H9 (cell line): ENCODE data around the gene RAB3IL1. TPM values are rescaled to one million over a fixed set of nuclear protein-coding genes. Genes with fewer than 3 reads are reported as not detected.

Experiments used
- DNase-seq: peaks from one replicate; pipeline ENCODE4 v3.0.0-alpha.2; 2017
- H2AFZ ChIP-seq: one replicate; pipeline ENCODE4 v1.6.1; 2013; ENCODE audit warnings: mild to moderate bottlenecking, low read length, control low read depth, moderate library complexity
- H2AK5ac ChIP-seq: 2 replicates; pipeline ENCODE4 v1.6.1; 2013; ENCODE audit warnings: low read length, control low read depth, mixed read lengths; ENCODE audit not compliant: insufficient read length
- H2BK120ac ChIP-seq: one replicate; pipeline ENCODE4 v1.6.1; 2013; ENCODE audit warnings: low read depth, mild to moderate bottlenecking, low read length, control low read depth, inconsistent platforms; ENCODE audit not compliant: poor library complexity, severe bottlenecking
- H2BK12ac ChIP-seq: 2 replicates; pipeline ENCODE4 v1.6.1; 2013; ENCODE audit warnings: low read length, control low read depth, mixed read lengths, low read depth; ENCODE audit not compliant: insufficient read length
- H2BK15ac ChIP-seq: 2 replicates; pipeline ENCODE4 v1.6.1; 2013; ENCODE audit warnings: low read depth, low read length, control low read depth
- H2BK20ac ChIP-seq: one replicate; pipeline ENCODE4 v1.6.1; 2013; ENCODE audit warnings: low read depth, mild to moderate bottlenecking, low read length, control low read depth, inconsistent platforms; ENCODE audit not compliant: poor library complexity, severe bottlenecking
- H2BK5ac ChIP-seq: 2 replicates; pipeline ENCODE4 v1.6.1; 2013; ENCODE audit warnings: low read length, control low read depth, mixed read lengths; ENCODE audit not compliant: insufficient read length
- H3K14ac ChIP-seq: 2 replicates; pipeline ENCODE4 v1.6.1; 2013; ENCODE audit warnings: low read length, control low read depth; ENCODE audit not compliant: insufficient read depth
- H3K18ac ChIP-seq: 2 replicates; pipeline ENCODE4 v1.6.1; 2013; ENCODE audit warnings: low read depth, mild to moderate bottlenecking, mixed read lengths, low read length, control low read depth; ENCODE audit not compliant: insufficient read length
- H3K23ac ChIP-seq: 2 replicates; pipeline ENCODE4 v1.6.1; 2013; ENCODE audit warnings: low read length, control low read depth, mixed read lengths, low read depth; ENCODE audit not compliant: insufficient read length
- H3K23me2 ChIP-seq: 2 replicates; pipeline ENCODE4 v1.6.1; 2013; ENCODE audit warnings: low read depth, mild to moderate bottlenecking, mixed read lengths, low read length, control low read depth; ENCODE audit not compliant: insufficient read length, poor library complexity, severe bottlenecking
- H3K27ac ChIP-seq: 2 replicates; pipeline ENCODE4 v1.5.1; 2013; ENCODE audit warnings: low read length, control low read depth, mixed read lengths, low read depth; ENCODE audit not compliant: insufficient read length
- H3K27me3 ChIP-seq: 2 replicates; pipeline ENCODE4 v1.6.1; 2013; ENCODE audit warnings: low read length, control low read depth, inconsistent platforms; ENCODE audit not compliant: insufficient read depth
- H3K4ac ChIP-seq: 2 replicates; pipeline ENCODE4 v1.6.1; 2013; ENCODE audit warnings: low read depth, mild to moderate bottlenecking, control low read depth, inconsistent platforms, low read length, moderate library complexity
- H3K4me1 ChIP-seq: 2 replicates; pipeline ENCODE4 v1.6.1; 2013; ENCODE audit warnings: low read length, control low read depth, inconsistent platforms; ENCODE audit not compliant: insufficient read depth
- H3K4me2 ChIP-seq: 2 replicates; pipeline ENCODE4 v1.6.1; 2013; ENCODE audit warnings: low read length, control low read depth, mixed read lengths; ENCODE audit not compliant: insufficient read length, insufficient read depth
- H3K56ac ChIP-seq: 2 replicates; pipeline ENCODE4 v1.6.1; 2013; ENCODE audit warnings: low read depth, mild to moderate bottlenecking, mixed read lengths, low read length, control low read depth; ENCODE audit not compliant: insufficient read length
- H3K79me1 ChIP-seq: 2 replicates; pipeline ENCODE4 v1.6.1; 2013; ENCODE audit warnings: low read depth, mild to moderate bottlenecking, moderate library complexity, low read length, control low read depth, inconsistent platforms; ENCODE audit not compliant: insufficient read depth, poor library complexity, severe bottlenecking
- H3K79me2 ChIP-seq: 2 replicates; pipeline ENCODE4 v1.6.1; 2013; ENCODE audit warnings: low read length, control low read depth, inconsistent platforms; ENCODE audit not compliant: insufficient read depth
- H3K9ac ChIP-seq: 2 replicates; pipeline ENCODE4 v1.6.1; 2013; ENCODE audit warnings: low read length, control low read depth, mixed read lengths; ENCODE audit not compliant: insufficient read length; ENCODE audit errors: extremely low read depth
- H3K9me3 ChIP-seq: one replicate; pipeline ENCODE4 v1.6.1; 2013; ENCODE audit warnings: low read depth, low read length, inconsistent platforms; ENCODE audit not compliant: control insufficient read depth
- H3T11ph ChIP-seq: one replicate; pipeline ENCODE4 v1.6.1; 2013; ENCODE audit warnings: mild to moderate bottlenecking, low read length, control low read depth, inconsistent platforms
- H4K20me1 ChIP-seq: one replicate; pipeline ENCODE4 v1.6.1; 2013; ENCODE audit not compliant: control insufficient read depth, insufficient read length, insufficient read depth
- H4K5ac ChIP-seq: 2 replicates; pipeline ENCODE4 v1.6.1; 2013; ENCODE audit warnings: low read depth, mild to moderate bottlenecking, mixed read lengths, low read length, control low read depth; ENCODE audit not compliant: insufficient read length
- H4K8ac ChIP-seq: replicated peaks from 2 replicates; pipeline ENCODE4 v1.6.1; 2013; ENCODE audit warnings: low read length, control low read depth, mixed read lengths, low read depth; ENCODE audit not compliant: insufficient read length
- H4K91ac ChIP-seq: 2 replicates; pipeline ENCODE4 v1.6.1; 2013; ENCODE audit warnings: low read depth, mild to moderate bottlenecking, moderate library complexity, mixed read lengths, low read length, control low read depth; ENCODE audit not compliant: insufficient read length
- H3K27ac Mint-ChIP-seq, 3 experiments: 2 replicates in 2 of 3; 3 replicates in 1 of 3; pipeline ENCODE4 v1.8.0; 2020 to 2021; ENCODE audit warnings: mixed read lengths in 3 of 3, mild to moderate bottlenecking in 1 of 3, moderate library complexity in 1 of 3
- H3K27me3 Mint-ChIP-seq: 2 replicates; pipeline ENCODE4 v1.8.0; 2021; ENCODE audit warnings: low read depth, mild to moderate bottlenecking, moderate library complexity, mixed read lengths
- H3K36me3 Mint-ChIP-seq, 3 experiments: 2 replicates in 2 of 3; 3 replicates in 1 of 3; pipeline ENCODE4 v1.8.0; 2020 to 2021; ENCODE audit warnings: low read depth in 3 of 3, mixed read lengths in 3 of 3; ENCODE audit not compliant: insufficient read depth in 1 of 3
- H3K4me1 Mint-ChIP-seq, 2 experiments: 2 replicates each; pipeline ENCODE4 v1.8.0; 2020; ENCODE audit warnings: mixed read lengths in 2 of 2
- H3K4me3 Mint-ChIP-seq, 2 experiments: 2 replicates in 1 of 2; 3 replicates in 1 of 2; pipeline ENCODE4 v1.8.0; 2020 to 2021; ENCODE audit warnings: mild to moderate bottlenecking in 2 of 2, mixed read lengths in 2 of 2, moderate library complexity in 1 of 2
- H3K9me3 Mint-ChIP-seq, 2 experiments: 2 replicates in 1 of 2; 3 replicates in 1 of 2; pipeline ENCODE4 v1.8.0; 2020; ENCODE audit warnings: mild to moderate bottlenecking in 2 of 2, mixed read lengths in 2 of 2, moderate library complexity in 1 of 2
- CTCF ChIP-seq: fragments of 200-600 bp; sonication (generic); conservative IDR thresholded peaks from 3 replicates; pipeline ENCODE4 v1.8.0; 2021; ENCODE audit warnings: antibody characterized with exemption, mild to moderate bottlenecking
- total RNA-seq: library from RNA; stranded (reverse); gene quantifications from 2 replicates; pipeline ENCODE4 v1.2.1, GENCODE V29; 2021

The RAB3IL1 gene
- total RNA-seq, 1 experiment from 2014 or later = 2.4 TPM

- Histone ChIP-seq H2BK15ac (no peak overlapping the region), H3K4me1 (peaks cover 3% of the 10 kb centered on the region; the same call in 1 of the 2 replicates), H3K4me2 (no peak overlapping the region), H3K23ac (no peak overlapping the region), H3K9me3 (no peaks in the 10 kb centered on the region), H3K14ac (no peak overlapping the region), H3K56ac (no peak overlapping the region), H3T11ph (no peak overlapping the region), H4K5ac (no peak overlapping the region), H3K18ac (no peak overlapping the region), H4K91ac (no peak overlapping the region), H4K20me1 (no peaks in the 10 kb centered on the region), H3K79me2 (no peaks in the 10 kb centered on the region), H3K4ac (no peak overlapping the region), H2BK120ac (no peak overlapping the region), H2AK5ac (no peak overlapping the region), H3K9ac (no peak overlapping the region), H3K23me2 (no peaks in the 10 kb centered on the region), H2BK12ac (no peak overlapping the region), H2BK20ac (no peak overlapping the region), H3K79me1 (no peaks in the 10 kb centered on the region), H4K8ac (no peak overlapping the region), H2BK5ac (no peak overlapping the region), H3K27me3 (no peaks in the 10 kb centered on the region), H3K27ac (no peak overlapping the region), H2AFZ (no peak overlapping the region)
- Mint-ChIP-seq H3K27ac (no peak overlapping the region), H3K36me3 (peaks cover 0 to 5% (median 2%) of the 10 kb centered on the region in 3 experiments; a peak in 3 of 7 replicates), H3K4me3 (no peak overlapping the region), H3K4me1 (peaks cover 18 to 29% of the 10 kb centered on the region in 2 experiments), H3K9me3 (peaks cover 6% of the 10 kb centered on the region in 2 experiments), H3K27me3 (peaks cover 10% of the 10 kb centered on the region)
- DNase-seq = no peak
- TF ChIP-seq CTCF = no peak
These were observed 11.2 kb upstream of the RAB3IL1 start for GRCh38 chr11:61928606-61929005.
